GM12872 (cell line): ENCODE results near the gene NSF.

Experiments used
- CTCF ChIP-seq: IDR thresholded peaks from 3 replicates; pipeline ENCODE4 v1.5.1; 2011; ENCODE audit warnings: low read depth, mild to moderate bottlenecking, low read length, moderate library complexity; ENCODE audit not compliant: insufficient read depth

The NSF gene

DNA sequence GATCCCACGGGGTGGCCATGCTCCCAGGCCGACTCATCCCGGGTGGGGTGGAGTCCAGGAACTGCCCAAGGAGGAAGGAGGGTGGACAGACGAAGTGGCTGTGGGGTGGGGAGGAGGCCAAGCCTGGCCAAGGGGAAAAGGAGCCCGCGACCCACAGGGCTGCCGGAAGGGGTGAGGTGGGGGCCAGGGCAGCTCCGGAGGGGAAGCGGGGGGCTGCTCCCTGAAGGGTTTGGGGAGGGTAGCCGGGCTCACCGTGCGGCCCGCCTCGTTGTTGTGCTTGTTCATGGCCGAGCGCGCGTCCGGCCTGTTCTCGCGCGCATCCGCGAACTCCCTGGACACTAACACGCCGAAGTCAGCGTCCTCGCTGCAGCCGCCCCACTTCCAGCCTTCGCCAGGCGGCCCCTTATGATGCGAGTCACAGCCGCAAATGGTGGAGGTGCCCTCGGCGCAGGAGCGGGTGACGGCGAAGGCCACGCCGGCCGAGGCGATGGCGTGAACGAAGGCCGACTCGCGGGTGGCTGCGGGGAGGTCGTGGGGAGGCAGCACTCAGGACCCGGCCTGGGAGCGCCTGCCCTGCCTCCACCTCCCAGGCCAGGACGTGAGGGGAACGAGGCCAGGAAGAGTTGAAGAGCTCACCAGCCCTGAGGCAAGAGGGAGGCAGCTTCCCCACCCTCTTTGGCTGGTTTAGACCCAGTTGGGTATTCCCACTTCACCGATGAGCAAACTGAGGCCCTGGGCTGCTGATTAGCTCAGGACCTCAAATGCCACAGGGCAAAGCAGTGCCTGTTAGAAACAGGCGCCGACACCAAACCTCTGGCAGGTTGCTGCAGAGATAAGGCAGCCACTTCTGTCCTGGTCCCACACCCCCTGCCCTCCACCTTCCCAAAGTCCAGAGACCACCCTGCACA is 179.3 kb downstream of the NSF start:
- TF ChIP-seq CTCF = no peak

GRCh38 chr17:46770439-46770817 is 180.0 kb downstream of the NSF start:
- no peak for TF ChIP-seq CTCF

- TF ChIP-seq CTCF = no peak
Observed at GRCh38 chr17:46770818-46771560, 180.5 kb downstream of the NSF start.

DNA sequence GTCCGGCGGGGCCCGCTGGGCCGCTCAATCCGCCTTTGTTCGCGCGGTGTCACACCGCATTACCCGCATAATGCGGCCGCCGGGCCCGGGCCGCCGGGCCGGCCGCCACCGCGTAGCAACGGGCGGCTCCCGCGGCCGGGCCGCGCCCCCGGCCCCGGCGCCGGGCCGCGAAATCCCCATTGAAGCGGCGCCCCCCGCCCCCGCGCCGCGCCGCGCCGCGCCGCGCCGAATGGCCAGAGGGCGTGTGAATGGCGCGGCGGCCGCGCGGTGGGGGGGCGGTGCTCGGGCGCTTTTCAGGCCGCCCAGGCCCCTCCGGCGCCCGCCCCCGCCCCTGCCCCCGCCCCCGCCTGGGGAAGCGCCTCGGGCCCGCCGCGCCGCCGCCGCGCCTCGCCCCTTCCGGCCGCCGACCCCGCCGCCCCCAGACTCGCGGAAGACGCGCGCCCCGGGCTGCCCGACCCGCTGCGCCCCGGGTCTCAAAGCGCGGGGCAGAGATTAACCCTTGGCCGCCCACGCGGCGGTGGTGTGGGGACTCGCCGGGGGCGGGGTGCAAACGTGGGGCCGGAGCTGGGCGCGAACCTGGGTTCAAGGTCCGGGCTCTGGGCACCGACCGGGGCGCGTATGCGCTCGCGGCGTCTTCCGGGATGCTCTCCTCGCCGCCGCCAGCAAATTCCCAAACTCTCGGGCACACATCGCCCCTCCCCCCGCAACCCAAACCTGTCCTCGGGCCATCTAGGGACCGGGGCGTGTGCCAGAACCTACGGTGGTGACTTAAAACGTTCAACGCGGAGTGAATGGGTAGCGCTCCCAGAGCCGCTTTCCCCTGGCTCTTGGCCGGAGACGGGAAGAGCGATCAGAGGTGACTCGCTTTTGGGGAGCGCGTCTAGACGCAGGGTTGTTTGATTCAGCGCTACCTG is 181.3 kb downstream of the NSF start:
- TF ChIP-seq CTCF = no peak

DNA sequence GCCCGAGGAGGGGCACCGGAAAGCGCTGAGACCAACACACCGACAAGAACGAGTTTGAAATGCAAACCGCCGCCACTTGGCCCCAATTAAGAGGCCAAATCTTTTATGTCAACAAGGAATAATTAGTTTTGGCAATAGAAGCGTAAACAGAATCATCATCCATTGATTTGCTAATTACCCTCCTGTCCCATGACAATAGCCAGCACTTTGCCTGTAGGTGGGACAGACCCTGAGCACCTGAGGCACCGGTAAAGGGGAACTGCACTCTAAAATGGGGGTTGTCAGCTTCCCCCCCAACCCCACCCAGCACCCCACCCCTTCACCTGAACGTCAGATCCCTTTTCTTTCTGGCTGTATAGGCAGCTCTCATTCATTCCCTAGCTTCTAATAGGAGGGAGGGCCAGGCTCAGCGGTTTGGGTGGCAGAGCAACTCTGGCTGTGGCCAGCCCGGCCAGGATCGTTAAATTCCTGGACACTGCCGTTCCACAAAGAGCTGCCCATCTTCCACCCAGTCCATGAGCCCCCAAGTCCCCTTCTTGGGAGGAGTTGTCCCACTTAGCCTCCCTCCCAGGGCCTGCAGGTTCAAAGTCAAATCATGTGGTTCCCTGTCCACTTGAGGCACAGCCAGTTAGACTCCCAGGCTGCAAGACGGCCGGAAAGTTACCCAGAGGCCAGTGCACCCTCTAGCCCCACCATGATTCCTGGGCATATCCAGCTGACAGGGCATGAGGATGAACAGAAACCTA is 182.2 kb downstream of the NSF start:
- no peak for TF ChIP-seq CTCF

DNA sequence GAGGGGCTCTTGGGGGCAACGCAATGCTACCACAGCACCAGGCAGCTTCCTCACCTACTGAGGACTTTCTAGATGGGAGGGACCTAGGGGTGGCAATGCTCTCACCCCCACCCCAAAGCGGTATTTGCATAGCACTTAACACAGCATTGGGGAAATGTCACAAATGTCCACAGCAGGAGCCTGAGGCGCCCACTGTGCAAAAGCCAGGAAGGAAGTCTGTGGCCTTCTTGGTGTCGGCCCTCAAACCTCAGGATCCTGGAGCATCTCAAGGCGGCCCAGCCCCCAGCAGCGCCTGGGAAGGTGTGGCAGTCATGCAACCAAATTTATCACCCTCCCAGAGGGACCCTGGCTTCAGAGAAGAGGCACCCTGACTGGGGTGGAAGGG is 182.7 kb downstream of the NSF start:
- TF ChIP-seq CTCF = no peak

DNA sequence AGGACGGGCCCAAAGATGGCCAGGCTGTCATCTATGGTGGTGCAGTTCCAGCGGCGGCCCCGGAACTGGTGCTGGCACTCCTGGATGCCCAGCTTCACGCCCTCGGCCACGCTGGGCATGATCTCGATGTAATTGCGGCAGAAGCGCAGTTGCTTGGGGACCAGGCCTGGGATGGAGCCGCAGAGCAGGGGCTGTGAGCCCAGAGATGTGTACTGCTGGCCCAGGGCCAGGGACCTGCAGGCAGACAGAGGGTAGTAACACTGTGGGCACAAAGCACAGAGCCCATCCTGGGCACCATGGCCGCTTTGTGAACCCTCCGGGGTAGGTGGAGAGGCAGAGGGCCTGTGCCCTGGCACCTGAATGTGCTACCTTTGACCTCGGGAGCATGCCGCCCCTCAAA is 183.2 kb downstream of the NSF start:
- no peak for TF ChIP-seq CTCF
